WTC11 (cell line): ENCODE data around the gene PSMA3. TPM values are rescaled to one million over a fixed set of nuclear protein-coding genes. Genes with fewer than 3 reads are reported as not detected.

ENCODE experiments used
- ATAC-seq: fragments of 200-7000 bp; cut with Tn5 transposase; 2 replicates; pipeline ENCODE4 v1.10.0; 2021; ENCODE audit warnings: mild to moderate bottlenecking, moderate library complexity
- CTCF ChIA-PET: fragments of 300-600 bp; sonication (Branson Sonifier 250); formaldehyde crosslinking; loops from one replicate; lab custom pipeline; 2021; ENCODE audit warnings: antibody characterized with exemption; lab: Charles Lee
- POLR2A ChIA-PET: fragments of 350-600 bp; sonication (Branson Sonifier 250); formaldehyde crosslinking; loops from one replicate; lab custom pipeline; 2021; ENCODE audit warnings: antibody characterized with exemption; lab: Charles Lee
- DNase-seq: peaks from one replicate; pipeline ENCODE4 v3.0.0; 2021; ENCODE audit warnings: low spot score
- H3K27ac Mint-ChIP-seq: 2 replicates; pipeline ENCODE4 v1.8.0; 2021; ENCODE audit warnings: mixed read lengths
- H3K27me3 Mint-ChIP-seq: 2 replicates; pipeline ENCODE4 v1.8.0; 2021; ENCODE audit warnings: low read depth, mild to moderate bottlenecking, moderate library complexity, mixed read lengths
- H3K36me3 Mint-ChIP-seq: 2 replicates; pipeline ENCODE4 v1.8.0; 2021; ENCODE audit warnings: mixed read lengths
- H3K4me1 Mint-ChIP-seq: 2 replicates; pipeline ENCODE4 v1.8.0; 2022; ENCODE audit warnings: mixed read lengths
- H3K4me3 Mint-ChIP-seq: 2 replicates; pipeline ENCODE4 v1.8.0; 2021; ENCODE audit warnings: mild to moderate bottlenecking, moderate library complexity, mixed read lengths
- H3K9me3 Mint-ChIP-seq: 2 replicates; pipeline ENCODE4 v1.8.0; 2021; ENCODE audit warnings: mixed read lengths
- AFF4 ChIP-seq: sonication (generic); formaldehyde crosslinking; IDR thresholded peaks from 2 replicates; pipeline ENCODE4 v1.8.1; 2023; ENCODE audit warnings: mild to moderate bottlenecking, missing genetic modification reagents, borderline replicate concordance
- ATF1 ChIP-seq: sonication (generic); formaldehyde crosslinking; IDR thresholded peaks from 2 replicates; pipeline ENCODE4 v1.8.1; 2023; ENCODE audit warnings: mild to moderate bottlenecking, moderate library complexity, missing genetic modification reagents
- CDX4 ChIP-seq: fragments of 250-450 bp; sonication (Bioruptor Pico); IDR thresholded peaks from 2 replicates; pipeline ENCODE4 v1.9.0; 2021; ENCODE audit warnings: moderate library complexity, mild to moderate bottlenecking, inconsistent platforms, borderline replicate concordance
- CREM ChIP-seq: sonication (generic); formaldehyde crosslinking; IDR thresholded peaks from 2 replicates; pipeline ENCODE4 v1.8.1; 2022; ENCODE audit warnings: mild to moderate bottlenecking, missing genetic modification reagents, moderate library complexity
- ERG ChIP-seq: fragments of 250-450 bp; sonication (Bioruptor Pico); IDR thresholded peaks from 2 replicates; pipeline ENCODE4 v1.8.0; 2021; ENCODE audit warnings: mild to moderate bottlenecking
- ETV6 ChIP-seq: sonication (generic); formaldehyde crosslinking; IDR thresholded peaks from 2 replicates; pipeline ENCODE4 v1.8.1; 2022; ENCODE audit warnings: mild to moderate bottlenecking, missing genetic modification reagents
- NR1H2 ChIP-seq: sonication (generic); formaldehyde crosslinking; IDR thresholded peaks from 2 replicates; pipeline ENCODE4 v1.9.0; 2021; ENCODE audit warnings: mild to moderate bottlenecking, moderate library complexity, missing genetic modification reagents
- PRRX2 ChIP-seq: fragments of 250-450 bp; sonication (Bioruptor Pico); IDR thresholded peaks from 2 replicates; pipeline ENCODE4 v1.8.0; 2021; ENCODE audit warnings: mild to moderate bottlenecking
- SOX15 ChIP-seq: fragments of 250-450 bp; sonication (Bioruptor Pico); IDR thresholded peaks from 2 replicates; pipeline ENCODE4 v1.9.0; 2021; ENCODE audit warnings: mild to moderate bottlenecking
- STAT6 ChIP-seq: sonication (generic); formaldehyde crosslinking; conservative IDR thresholded peaks from 2 replicates; pipeline ENCODE4 v1.8.1; 2023; ENCODE audit warnings: mild to moderate bottlenecking, low read depth, missing genetic modification reagents, moderate library complexity
- TCF7 ChIP-seq: sonication (generic); formaldehyde crosslinking; IDR thresholded peaks from 2 replicates; pipeline ENCODE4 v1.8.0; 2022; ENCODE audit warnings: mild to moderate bottlenecking, low read depth, missing genetic modification reagents, moderate library complexity
- TP53 ChIP-seq: sonication (generic); formaldehyde crosslinking; IDR thresholded peaks from 2 replicates; pipeline ENCODE4 v1.8.1; 2023; ENCODE audit warnings: mild to moderate bottlenecking, missing genetic modification reagents
- ZNF138 ChIP-seq: sonication (generic); formaldehyde crosslinking; conservative IDR thresholded peaks from 2 replicates; pipeline ENCODE4 v1.8.1; 2022; ENCODE audit warnings: mild to moderate bottlenecking, moderate library complexity, missing genetic modification reagents
- ZNF219 ChIP-seq: sonication (generic); formaldehyde crosslinking; IDR thresholded peaks from 2 replicates; pipeline ENCODE4 v1.8.0; 2023; ENCODE audit warnings: missing genetic modification reagents, mild to moderate bottlenecking, borderline replicate concordance
- ZNF671 ChIP-seq: fragments of 250-450 bp; sonication (Bioruptor Pico); IDR thresholded peaks from 2 replicates; pipeline ENCODE4 v1.8.0; 2021; ENCODE audit warnings: mild to moderate bottlenecking
- ZSCAN18 ChIP-seq: fragments of 250-450 bp; sonication (Bioruptor Pico); IDR thresholded peaks from 2 replicates; pipeline ENCODE4 v2.1.2; 2022; ENCODE audit warnings: mild to moderate bottlenecking, moderate library complexity
- total RNA-seq: library from RNA; stranded (reverse); gene quantifications from 3 replicates; pipeline ENCODE4 v1.2.3, GENCODE V29; 2021
- TF ChIP-seq, protein P1 (sequence below): sonication (generic); formaldehyde crosslinking; conservative IDR thresholded peaks from 2 replicates; pipeline ENCODE4 v1.8.1; 2022; ENCODE audit warnings: mild to moderate bottlenecking, missing genetic modification reagents

Gene PSMA3
- total RNA-seq, 1 experiment from 2014 or later = 286 TPM

DNA sequence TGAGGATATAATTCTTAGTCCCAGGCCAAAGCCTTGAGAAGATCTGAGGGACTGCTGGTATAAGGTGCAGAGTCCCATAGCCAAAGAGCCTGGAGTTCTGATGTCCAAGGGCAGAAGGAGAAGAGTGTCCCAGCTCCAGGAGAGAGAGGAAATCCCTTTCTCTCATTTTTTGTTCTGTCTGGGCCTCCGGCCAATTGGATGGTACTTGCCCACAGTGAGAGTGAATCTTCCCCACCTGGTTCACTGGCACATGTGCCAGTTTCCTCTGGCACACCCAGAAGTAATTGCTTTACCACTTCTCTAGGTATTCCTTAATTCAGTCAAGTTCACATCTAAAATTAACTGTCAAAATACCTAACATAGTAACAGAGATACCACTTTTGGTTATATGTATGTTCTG is 69.1 kb downstream of the PSMA3 start (continued):
- TF ChIP-seq CDX4 (CRISPR knock-in tag) = no peak
- TF ChIP-seq NR1H2 (CRISPR knock-in tag) = no peak
- TF ChIP-seq ZSCAN18 = no peak
- no peak for TF ChIP-seq CREM (CRISPR knock-in tag)
- TF ChIP-seq STAT6 (CRISPR knock-in tag) = no peak
- no peak for TF ChIP-seq ZNF219
- TF ChIP-seq TP53 = no peak

- no peak overlapping the region for H3K27ac Mint-ChIP-seq
- no peak for TF ChIP-seq TCF7 (CRISPR knock-in tag)
- no peak for TF ChIP-seq SOX15 (CRISPR knock-in tag)
- TF ChIP-seq, protein P1, sequence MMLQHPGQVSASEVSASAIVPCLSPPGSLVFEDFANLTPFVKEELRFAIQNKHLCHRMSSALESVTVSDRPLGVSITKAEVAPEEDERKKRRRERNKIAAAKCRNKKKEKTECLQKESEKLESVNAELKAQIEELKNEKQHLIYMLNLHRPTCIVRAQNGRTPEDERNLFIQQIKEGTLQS (CRISPR knock-in tag) = no peak
- TF ChIP-seq AFF4 = no peak
- no peak for TF ChIP-seq ZNF138
- no peak for TF ChIP-seq ERG (CRISPR knock-in tag)
- TF ChIP-seq ZSCAN18 = no peak
- TF ChIP-seq ATF1 = no peak
- TF ChIP-seq NR1H2 (CRISPR knock-in tag) = no peak
- no peak for TF ChIP-seq PRRX2 (CRISPR knock-in tag)
- TF ChIP-seq ETV6 (CRISPR knock-in tag) = no peak
- TF ChIP-seq ZNF671 = no peak
- no peaks in the 10 kb centered on the region for H3K27me3 Mint-ChIP-seq
- DNase-seq (no peak), ATAC-seq (no peak)
- 0 out of 2 replicates have a peak, but pooled peaks cover 3% of the 10 kb centered on the region for H3K9me3 Mint-ChIP-seq
- no peaks in the 10 kb centered on the region for H3K4me1 Mint-ChIP-seq
- CTCF ChIA-PET = no interaction called here
- peaks cover 16% of the 10 kb centered on the region for H3K36me3 Mint-ChIP-seq
- H3K4me3 Mint-ChIP-seq = no peak overlapping the region
- POLR2A ChIA-PET = interaction anchor here (0.6 to 0.7 kb wide), 2 partner anchors 37 to 114 kb away, joined by 3 read pairs; no protein-coding TSS in a partner anchor
Measured at GRCh38 chr14:58315606-58316005, 71.0 kb downstream of the PSMA3 start.

Other genes starting within 250 kb of the PSMA3 start
- 11.8 to 12.2 TPM (median 12.1 TPM) in 3 replicates for gene ARMH4, start 92.6 kb upstream of the PSMA3 start, total RNA-seq
- 30.9 to 35.5 TPM (median 32.5 TPM) in 3 replicates for gene ACTR10, start 44.7 kb upstream of the PSMA3 start, total RNA-seq
- gene ARID4A, start 53.7 kb downstream of the PSMA3 start, total RNA-seq = 12.5 to 15.0 TPM (median 12.6 TPM) in 3 replicates
- gene TOMM20L, start 151.1 kb downstream of the PSMA3 start, total RNA-seq = not detected in 3 replicates
- gene TIMM9, start 182.7 kb downstream of the PSMA3 start, total RNA-seq = 47.3 to 55.4 TPM (median 51.1 TPM) in 3 replicates
- 20.5 to 23.5 TPM (median 22.2 TPM) in 3 replicates for gene KIAA0586, start 182.9 kb downstream of the PSMA3 start, total RNA-seq